ENCODE results near the gene RSBN1L.
"Not testable (repeated sequence)": the region's sequence is repeated elsewhere in the genome, so short reads cannot be mapped to it uniquely, and the experiment has no call there.

The RSBN1L gene

DNA sequence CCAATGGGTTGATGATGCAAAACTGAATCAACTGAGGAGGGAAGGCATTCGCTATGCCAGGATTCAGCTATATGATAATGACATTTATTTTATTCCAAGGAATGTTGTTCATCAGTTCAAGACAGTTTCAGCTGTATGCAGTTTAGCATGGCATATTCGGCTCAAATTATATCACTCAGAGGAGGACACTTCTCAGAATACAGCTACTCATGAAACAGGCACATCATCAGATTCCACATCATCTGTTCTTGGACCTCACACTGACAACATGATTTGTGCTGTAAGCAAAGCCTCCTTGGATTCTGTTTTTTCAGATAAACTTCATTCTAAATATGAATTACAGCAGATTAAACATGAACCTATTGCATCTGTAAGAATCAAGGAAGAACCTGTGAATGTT is 82.3 kb downstream of the RSBN1L start:
- DNase-seq, result no peak

GRCh38 chr7:77782383-77782782 is 86.1 kb downstream of the RSBN1L start:
- no peak for DNase-seq

- no peak for DNase-seq
Observed at GRCh38 chr7:77783111-77783510, 86.9 kb downstream of the RSBN1L start.

DNA sequence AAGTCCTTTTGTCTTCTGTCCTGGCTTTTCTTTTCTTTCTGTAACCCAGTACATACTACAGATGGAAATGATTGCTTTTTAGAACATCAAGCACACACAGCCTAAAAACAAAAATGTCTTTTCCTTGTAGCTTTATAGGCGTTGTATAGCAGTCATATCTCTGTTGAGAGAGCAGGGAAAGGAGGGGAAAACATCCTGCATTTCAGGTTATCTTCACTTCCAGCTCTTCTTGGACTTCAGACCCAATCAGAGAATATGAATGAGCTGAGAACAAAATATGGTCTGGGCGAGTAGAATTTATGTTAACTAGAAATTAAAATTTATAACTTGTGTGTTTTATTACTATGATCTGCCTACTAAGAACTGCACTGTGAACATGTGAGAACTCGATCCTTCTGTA is 87.3 kb downstream of the RSBN1L start:
- DNase-seq, result no peak

GRCh38 chr7:77784426-77784825 is 88.2 kb downstream of the RSBN1L start:
- not testable (repeated sequence) for DNase-seq

GRCh38 chr7:77786018-77786417 is 89.8 kb downstream of the RSBN1L start:
- DNase-seq, result no peak

DNA sequence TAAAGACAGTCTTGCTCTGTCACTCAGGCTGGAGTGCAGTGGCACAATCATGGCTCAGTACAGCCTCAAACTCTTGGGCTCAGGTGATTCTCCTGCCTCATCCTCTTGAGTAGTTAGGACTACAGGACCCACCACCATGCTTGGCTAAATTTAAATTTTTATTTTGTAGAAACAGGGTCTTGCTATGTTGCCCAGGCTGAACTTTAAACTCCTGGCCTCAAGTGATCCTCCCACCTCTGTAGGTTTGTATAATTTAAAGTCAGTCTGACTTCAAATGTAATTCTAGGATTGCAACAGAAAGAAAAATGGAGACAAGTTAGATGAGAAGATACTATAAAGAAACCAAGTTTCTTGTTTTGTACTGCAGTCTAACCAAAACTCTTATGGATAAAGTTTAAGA is 90.5 kb downstream of the RSBN1L start:
- DNase-seq, result no peak

- DNase-seq, result no peak
Observed at GRCh38 chr7:77788327-77788902, 92.2 kb downstream of the RSBN1L start.

GRCh38 chr7:77791336-77791735 is 95.1 kb downstream of the RSBN1L start:
- DNase-seq, result no peak

DNA sequence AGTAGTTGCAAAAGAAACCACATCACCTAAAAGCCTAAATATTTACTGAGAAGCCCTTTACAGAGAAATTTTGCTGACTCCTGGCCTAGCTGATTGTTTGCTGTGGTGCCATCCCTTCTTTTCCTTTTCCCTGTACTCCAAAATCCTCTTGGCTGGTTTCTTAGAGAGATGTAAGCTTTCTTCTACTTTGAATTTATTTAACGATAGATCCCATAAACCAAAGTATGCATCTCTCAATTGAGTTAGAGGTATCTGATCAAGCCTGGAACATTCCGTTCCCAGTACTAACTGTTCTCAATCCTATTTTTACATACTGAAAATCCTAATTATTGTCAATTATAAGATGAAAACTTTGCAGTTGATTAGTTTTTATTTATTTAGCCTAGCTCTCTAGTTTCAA is 95.7 kb downstream of the RSBN1L start:
- DNase-seq, result no peak

GRCh38 chr7:77794000-77794399 is 97.7 kb downstream of the RSBN1L start:
- DNase-seq, result no peak

DNA sequence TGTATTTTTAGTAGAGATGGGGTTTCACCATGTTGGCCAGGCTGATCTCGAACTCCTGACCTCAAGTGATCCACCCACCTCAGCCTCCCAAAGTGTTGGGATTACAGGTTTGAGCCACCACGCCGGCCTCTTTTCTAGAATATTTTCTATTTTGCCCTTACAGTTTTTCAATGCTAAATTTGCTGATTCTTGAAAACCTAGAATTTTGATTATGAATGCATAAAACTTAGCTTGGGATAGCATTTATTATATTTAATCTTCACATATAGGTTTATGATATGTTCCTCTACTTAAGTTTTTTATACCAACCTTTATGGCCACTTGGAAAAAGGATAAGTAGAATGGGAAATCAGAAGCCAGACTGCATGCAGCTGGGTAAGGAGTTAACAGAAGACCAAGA is 99.8 kb downstream of the RSBN1L start:
- no peak for DNase-seq

DNA sequence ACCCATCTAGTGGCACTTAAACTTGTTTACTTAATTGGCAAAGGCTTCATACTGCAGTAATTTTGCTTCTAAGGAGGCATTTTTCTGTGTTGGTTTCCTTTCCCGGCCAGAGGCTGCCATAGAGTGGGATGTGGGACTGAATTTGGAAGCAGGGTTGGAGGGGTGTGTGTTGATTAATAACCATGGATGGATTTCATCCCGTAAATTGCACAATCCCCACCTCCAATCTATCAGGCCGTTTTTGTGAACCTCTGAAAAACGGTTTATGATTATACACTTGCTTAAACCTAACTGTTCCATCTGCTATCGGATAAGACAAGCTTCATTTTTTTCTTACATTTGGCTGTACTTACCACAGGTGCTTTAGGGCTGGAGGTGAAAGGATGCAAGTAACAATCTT is 100.7 kb downstream of the RSBN1L start:
- no peak for DNase-seq

DNA sequence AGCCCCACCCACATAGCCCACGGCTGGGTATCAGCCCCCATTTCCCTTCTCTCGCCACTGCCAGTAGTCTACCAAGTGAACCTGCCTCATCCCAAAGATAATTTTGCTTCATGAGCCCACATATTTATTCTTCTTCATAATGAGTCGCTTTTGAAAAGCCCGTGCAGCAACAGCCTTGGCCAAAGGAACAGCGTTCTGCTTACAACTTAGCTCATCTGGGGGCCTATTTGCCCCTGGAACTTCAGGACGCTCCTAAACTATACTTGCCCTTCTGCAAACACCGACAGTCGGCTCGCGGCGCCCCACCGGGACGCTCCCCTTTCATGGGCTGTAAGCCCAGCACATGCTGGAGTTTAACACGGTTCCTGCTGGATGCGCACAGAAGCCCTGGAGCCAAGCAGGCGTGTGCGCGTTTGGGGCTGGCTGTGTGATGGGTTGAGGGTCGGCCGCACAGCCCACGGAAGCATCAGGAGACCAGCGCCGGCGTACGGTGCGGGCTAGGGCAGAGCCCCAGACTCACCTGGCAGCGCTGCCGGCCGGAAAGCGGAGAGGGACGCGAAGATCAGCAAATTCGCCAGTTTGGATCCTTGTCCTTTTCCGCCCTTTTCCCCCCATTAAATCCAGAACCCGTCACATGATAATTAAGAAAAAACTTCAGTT is 101.6 kb downstream of the RSBN1L start:
- DNase-seq, result no peak

DNA sequence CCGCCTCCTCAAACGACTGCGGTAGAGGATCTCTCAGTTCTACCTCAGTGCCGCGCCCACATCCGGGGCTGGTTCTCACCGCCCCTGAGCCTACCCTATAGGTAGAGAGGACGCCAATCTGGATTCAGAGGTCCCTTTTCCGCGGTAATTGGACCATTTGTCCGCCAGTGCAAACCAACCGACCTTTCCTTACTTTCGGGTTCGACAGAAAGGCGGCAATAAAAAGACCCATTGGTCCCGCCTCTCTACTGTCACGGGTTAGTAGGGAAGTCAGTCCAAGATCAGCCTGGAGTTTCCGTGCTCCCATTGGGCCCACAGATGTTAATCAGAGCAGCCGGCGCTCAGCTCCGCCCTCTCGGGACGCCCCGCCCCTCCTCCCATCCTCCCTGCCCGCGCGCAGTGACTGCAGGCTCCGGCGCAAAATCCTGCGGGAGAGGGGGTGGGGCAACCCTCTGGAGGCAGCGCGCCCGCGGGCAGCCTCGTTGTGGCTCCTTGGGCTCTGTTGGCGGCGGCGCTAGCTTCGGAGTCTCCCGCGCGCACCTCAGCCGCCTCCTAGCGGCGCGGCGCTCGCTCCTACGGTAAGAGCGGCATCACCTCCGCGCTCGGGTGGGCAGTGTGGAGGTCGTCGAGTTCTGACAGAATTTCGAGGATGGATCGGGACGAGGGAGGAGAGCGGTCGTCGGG is 102.3 kb downstream of the RSBN1L start, which contains the start of the genes PHTF2 and TMEM60:
Gene PHTF2, plus strand, starts transcription at position 380 of the 684 bp plus-strand sequence.
Gene TMEM60, minus strand, starts transcription at position 41 of the 684 bp plus-strand sequence. CDS start 4,061 bp downstream, outside the sequence.
- DNase-seq, result peak; percentile 97

GRCh38 chr7:77799078-77799964 is 103.1 kb downstream of the RSBN1L start:
- peak; percentile 17 for DNase-seq

DNA sequence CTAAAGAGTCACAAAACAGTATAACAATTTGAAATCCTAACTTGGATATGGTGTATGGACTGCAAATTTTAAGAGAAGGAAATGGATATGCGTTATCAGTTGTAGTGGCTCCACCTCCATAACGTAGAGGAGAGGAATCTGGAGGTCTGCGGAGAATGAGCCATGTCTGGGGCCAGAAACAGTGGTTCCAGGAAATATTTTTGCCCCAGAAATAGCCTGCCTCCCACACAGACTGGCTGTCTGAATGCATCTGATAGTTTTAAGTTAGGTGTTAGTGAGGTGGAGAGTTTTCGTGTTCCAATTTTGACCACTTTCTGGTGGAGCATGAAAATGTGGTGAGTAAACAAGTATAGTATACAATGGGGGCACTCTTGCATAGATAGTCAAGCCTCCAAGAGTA is 103.9 kb downstream of the RSBN1L start:
- DNase-seq, result no peak

- DNase-seq, result no peak
Observed at GRCh38 chr7:77800730-77801129, 104.5 kb downstream of the RSBN1L start.

GRCh38 chr7:77802557-77803405 is 106.5 kb downstream of the RSBN1L start:
- DNase-seq, result no peak

GRCh38 chr7:77806425-77806824 is 110.2 kb downstream of the RSBN1L start:
- no peak for DNase-seq

GRCh38 chr7:77808517-77808916 is 112.3 kb downstream of the RSBN1L start:
- no peak for DNase-seq

Data from T1000 (cell line).